ENCODE results near the gene NEXN. TPM values are rescaled to one million over a fixed set of nuclear protein-coding genes. Genes with fewer than 3 reads are reported as not detected.

Gene NEXN
- polyA plus RNA-seq, 1 of the 3 experiments (the other 2 are of a cell fraction): 3.6 TPM

GRCh38 chr1:77872645-77873044 lies 15.8 kb upstream of the NEXN start:
- no peaks in the 10 kb centered on the region for H3K27me3 ChIP-seq (ENCODE audit: insufficient read depth)
- H3K4me2 ChIP-seq: no peak overlapping the region
- TF ChIP-seq FOXM1 (IDR thresholded peaks at IDR 0.05; ENCODE audit: low read depth) (no peak), ZBTB33 (IDR thresholded peaks at IDR 0.05; ENCODE audit: borderline replicate concordance, low read depth) (no peak), USF1 (IDR thresholded peaks at IDR 0.05; ENCODE audit: borderline replicate concordance, low read depth) (no peak), NFIC (IDR thresholded peaks at IDR 0.05; ENCODE audit: borderline replicate concordance) (no peak), CHD2 (IDR thresholded peaks at IDR 0.05; ENCODE audit: low read length, partially characterized antibody) (no peak), TAF1 (IDR thresholded peaks at IDR 0.05; ENCODE audit: borderline replicate concordance, low read depth, low read length) (no peak), TCF12 (IDR thresholded peaks at IDR 0.05) (no peak), SIN3A (IDR thresholded peaks at IDR 0.05; ENCODE audit: borderline replicate concordance, low read depth, low read length) (no peak), EP300 (IDR thresholded peaks at IDR 0.05; ENCODE audit: borderline replicate concordance in 1 of 2, low read depth in 1 of 2, low read length in 1 of 2) (no peak), PBX3 (IDR thresholded peaks at IDR 0.05) (no peak), MAX (IDR thresholded peaks at IDR 0.05; ENCODE audit: low read depth) (no peak), POLR2AphosphoS5 (IDR thresholded peaks at IDR 0.05; ENCODE audit: low read depth, low read length) (no peak), GABPA (IDR thresholded peaks at IDR 0.05; ENCODE audit: low read depth) (no peak), MEF2A (IDR thresholded peaks at IDR 0.05; ENCODE audit: borderline replicate concordance, low read depth) (no peak)
- peaks cover 1% of the 10 kb centered on the region; the same call in 1 of the 2 replicates for H3K79me2 ChIP-seq (ENCODE audit: insufficient read depth)
- DNase-seq: no peak
- H3K4me1 ChIP-seq (ENCODE audit: control insufficient read depth in 1 of 2, insufficient read depth in 2 of 2, low read depth in 1 of 2, low read length in 1 of 2): 0 out of 4 replicates have a peak, but pooled peaks cover 0 to 9% of the 10 kb centered on the region in 2 experiments
- POLR2A ChIA-PET: no interaction called here
- H3K9me2 ChIP-seq: no peaks in the 10 kb centered on the region
- H3F3A ChIP-seq (replicated peaks; ENCODE audit: insufficient read depth): peaks cover 16% of the 10 kb centered on the region
- WGBS (ENCODE audit: low lambda C conversion rate): 92% methylated on average over 1 of the region's 1 CpG
- peak overlapping the region in 1 of 2 experiments; percentile 0; a peak in 1 of 4 replicates for H3K27ac ChIP-seq (ENCODE audit: low read depth in 2 of 2, low read length in 1 of 2)
- CTCF ChIA-PET: no interaction called here
- no peak overlapping the region for H3K4me3 ChIP-seq (ENCODE audit: low read depth in 2 of 2, low read length in 1 of 2)
- H3K9me3 ChIP-seq: no peaks in the 10 kb centered on the region
- H2AFZ ChIP-seq (ENCODE audit: low read depth): no peak overlapping the region
- H3K9ac ChIP-seq: no peak overlapping the region
- no peaks in the 10 kb centered on the region for H4K20me1 ChIP-seq (ENCODE audit: insufficient read depth)
- peaks cover 25 to 38% of the 10 kb centered on the region in 2 experiments for H3K36me3 ChIP-seq (replicated peaks in 1 of 2; ENCODE audit: control insufficient read depth in 1 of 2, insufficient read depth in 2 of 2, low read length in 1 of 2)

- H4K20me1 ChIP-seq (ENCODE audit: insufficient read depth): no peaks in the 10 kb centered on the region
- H3F3A ChIP-seq (replicated peaks; ENCODE audit: insufficient read depth): peaks cover 17% of the 10 kb centered on the region
- no peak for TF ChIP-seq TEAD4 (IDR thresholded peaks at IDR 0.05; ENCODE audit: borderline replicate concordance, insufficient read depth)
- no peak for TF ChIP-seq CHD2 (IDR thresholded peaks at IDR 0.05; ENCODE audit: low read length, partially characterized antibody)
- TF ChIP-seq FOSL2 (IDR thresholded peaks at IDR 0.05; ENCODE audit: borderline replicate concordance, low read depth): no peak
- TF ChIP-seq RFX5 (IDR thresholded peaks at IDR 0.05; ENCODE audit: low read length): no peak
- TF ChIP-seq GABPA (IDR thresholded peaks at IDR 0.05; ENCODE audit: low read depth): no peak
- POLR2A ChIA-PET: no interaction called here
- H3K4me1 ChIP-seq (ENCODE audit: control insufficient read depth in 1 of 2, insufficient read depth in 2 of 2, low read depth in 1 of 2, low read length in 1 of 2): 0 out of 4 replicates have a peak, but pooled peaks cover 0 to 9% of the 10 kb centered on the region in 2 experiments
- no peak overlapping the region for H2AFZ ChIP-seq (ENCODE audit: low read depth)
- no peak overlapping the region for H3K9ac ChIP-seq
- no peaks in the 10 kb centered on the region for H3K9me2 ChIP-seq
- peaks cover 21 to 37% of the 10 kb centered on the region in 2 experiments for H3K36me3 ChIP-seq (replicated peaks in 1 of 2; ENCODE audit: control insufficient read depth in 1 of 2, insufficient read depth in 2 of 2, low read length in 1 of 2)
- peaks cover 4% of the 10 kb centered on the region; the same call in 1 of the 2 replicates for H3K79me2 ChIP-seq (ENCODE audit: insufficient read depth)
- H3K27ac ChIP-seq (ENCODE audit: low read depth in 2 of 2, low read length in 1 of 2): no peak overlapping the region
- no peaks in the 10 kb centered on the region for H3K9me3 ChIP-seq
- no peaks in the 10 kb centered on the region for H3K27me3 ChIP-seq (ENCODE audit: insufficient read depth)
- WGBS (ENCODE audit: low lambda C conversion rate): 100% methylated on average over 1 of the region's 1 CpG
- DNase-seq: no peak
- H3K4me2 ChIP-seq: no peak overlapping the region
- CTCF ChIA-PET: no interaction called here
- no peak overlapping the region for H3K4me3 ChIP-seq (ENCODE audit: low read depth in 2 of 2, low read length in 1 of 2)
Observed at GRCh38 chr1:77873461-77873860, 15.0 kb upstream of the NEXN start.
